Endothelial cell (in vitro differentiated cells): Measurements from ENCODE around the gene DNAH8. TPM values are rescaled to one million over a fixed set of nuclear protein-coding genes. Genes with fewer than 3 reads are reported as not detected.

ENCODE experiments used
- DNase-seq: peaks from one replicate; pipeline ENCODE4 v3.0.0; 2021; ENCODE audit warnings: low spot score
- H3K27ac Mint-ChIP-seq: one replicate; pipeline ENCODE4 v1.8.0; 2021; ENCODE audit warnings: mixed read lengths, inconsistent platforms; ENCODE audit not compliant: unreplicated experiment
- H3K27me3 Mint-ChIP-seq: one replicate; pipeline ENCODE4 v1.8.0; 2021; ENCODE audit warnings: mild to moderate bottlenecking, moderate library complexity, mixed read lengths, inconsistent platforms; ENCODE audit not compliant: unreplicated experiment
- H3K36me3 Mint-ChIP-seq: one replicate; pipeline ENCODE4 v1.8.0; 2021; ENCODE audit warnings: mild to moderate bottlenecking, low read depth, mixed read lengths, inconsistent platforms; ENCODE audit not compliant: unreplicated experiment
- H3K4me1 Mint-ChIP-seq: one replicate; pipeline ENCODE4 v1.8.0; 2021; ENCODE audit warnings: mild to moderate bottlenecking, mixed read lengths, inconsistent platforms; ENCODE audit not compliant: unreplicated experiment
- H3K4me3 Mint-ChIP-seq: one replicate; pipeline ENCODE4 v1.8.0; 2021; ENCODE audit warnings: mild to moderate bottlenecking, mixed read lengths, inconsistent platforms; ENCODE audit not compliant: unreplicated experiment
- H3K9me3 Mint-ChIP-seq: one replicate; pipeline ENCODE4 v1.8.0; 2021; ENCODE audit warnings: mixed read lengths, inconsistent platforms; ENCODE audit not compliant: unreplicated experiment
- total RNA-seq: library from RNA; stranded (reverse); fragmentation: NEBNext Ultra II Directional; extraction: Animal tissue kit (Norgen Biotek cat#: 25700); gene quantifications from one replicate; pipeline ENCODE4 v1.2.1, GENCODE V29; 2021; ENCODE audit not compliant: unreplicated experiment
- TF ChIP-seq, protein P1 (sequence below): fragments of 200-600 bp; sonication (generic); IDR thresholded peaks from one replicate; pipeline ENCODE4 v1.5.0; 2021; ENCODE audit warnings: antibody characterized with exemption; ENCODE audit not compliant: unreplicated experiment

DNAH8 gene
- total RNA-seq, 1 donor from 2014 or later = 0.05 TPM

DNA sequence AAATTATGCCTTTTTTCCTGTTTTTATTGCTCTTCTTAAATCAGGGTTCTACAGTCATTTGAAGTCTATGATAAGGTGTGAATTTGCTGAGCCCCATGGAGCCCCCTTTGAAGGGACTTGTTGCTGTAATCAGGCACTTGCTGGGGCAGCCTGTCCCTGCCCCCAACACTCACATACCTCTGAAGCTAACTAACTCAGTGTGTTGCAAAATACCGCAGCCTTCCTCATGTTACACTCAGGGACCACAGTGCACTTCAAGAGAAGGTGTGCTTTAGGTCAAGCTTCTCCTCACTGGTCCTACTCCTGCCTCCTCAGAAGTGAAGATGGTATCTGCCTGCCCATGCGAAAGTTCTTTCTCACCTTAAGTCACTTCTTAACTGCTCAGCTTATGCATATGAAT is 267.4 kb downstream of the DNAH8 start:
- TF ChIP-seq, protein P1, sequence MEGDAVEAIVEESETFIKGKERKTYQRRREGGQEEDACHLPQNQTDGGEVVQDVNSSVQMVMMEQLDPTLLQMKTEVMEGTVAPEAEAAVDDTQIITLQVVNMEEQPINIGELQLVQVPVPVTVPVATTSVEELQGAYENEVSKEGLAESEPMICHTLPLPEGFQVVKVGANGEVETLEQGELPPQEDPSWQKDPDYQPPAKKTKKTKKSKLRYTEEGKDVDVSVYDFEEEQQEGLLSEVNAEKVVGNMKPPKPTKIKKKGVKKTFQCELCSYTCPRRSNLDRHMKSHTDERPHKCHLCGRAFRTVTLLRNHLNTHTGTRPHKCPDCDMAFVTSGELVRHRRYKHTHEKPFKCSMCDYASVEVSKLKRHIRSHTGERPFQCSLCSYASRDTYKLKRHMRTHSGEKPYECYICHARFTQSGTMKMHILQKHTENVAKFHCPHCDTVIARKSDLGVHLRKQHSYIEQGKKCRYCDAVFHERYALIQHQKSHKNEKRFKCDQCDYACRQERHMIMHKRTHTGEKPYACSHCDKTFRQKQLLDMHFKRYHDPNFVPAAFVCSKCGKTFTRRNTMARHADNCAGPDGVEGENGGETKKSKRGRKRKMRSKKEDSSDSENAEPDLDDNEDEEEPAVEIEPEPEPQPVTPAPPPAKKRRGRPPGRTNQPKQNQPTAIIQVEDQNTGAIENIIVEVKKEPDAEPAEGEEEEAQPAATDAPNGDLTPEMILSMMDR = no peak
- DNase-seq = no peak
- H3K4me3 Mint-ChIP-seq = no peak overlapping the region
- H3K27me3 Mint-ChIP-seq = peaks cover 2% of the 10 kb centered on the region
- no peaks in the 10 kb centered on the region for H3K9me3 Mint-ChIP-seq
- H3K36me3 Mint-ChIP-seq = no peaks in the 10 kb centered on the region
- H3K27ac Mint-ChIP-seq = no peak overlapping the region
- H3K4me1 Mint-ChIP-seq = no peaks in the 10 kb centered on the region

DNA sequence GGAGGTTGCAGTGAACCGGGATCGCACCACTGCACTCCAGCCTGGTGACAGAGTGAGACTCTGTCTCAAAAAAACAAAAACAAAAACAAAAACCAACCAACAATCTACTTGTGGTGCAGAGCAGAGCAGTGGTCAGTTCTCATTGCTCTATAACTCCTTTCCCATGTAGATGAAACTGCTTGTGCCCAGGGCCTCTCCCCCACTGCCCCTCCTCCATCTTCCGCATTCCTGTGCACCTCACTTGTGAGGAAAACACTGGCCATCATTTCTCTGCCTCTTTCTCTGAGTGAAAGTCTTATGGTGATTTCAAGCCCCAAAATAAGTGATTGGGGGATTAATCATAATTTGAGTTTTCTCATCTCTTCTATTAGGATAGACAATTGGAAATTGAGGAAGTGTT is 269.6 kb downstream of the DNAH8 start:
- no peaks in the 10 kb centered on the region for H3K4me1 Mint-ChIP-seq

DNA sequence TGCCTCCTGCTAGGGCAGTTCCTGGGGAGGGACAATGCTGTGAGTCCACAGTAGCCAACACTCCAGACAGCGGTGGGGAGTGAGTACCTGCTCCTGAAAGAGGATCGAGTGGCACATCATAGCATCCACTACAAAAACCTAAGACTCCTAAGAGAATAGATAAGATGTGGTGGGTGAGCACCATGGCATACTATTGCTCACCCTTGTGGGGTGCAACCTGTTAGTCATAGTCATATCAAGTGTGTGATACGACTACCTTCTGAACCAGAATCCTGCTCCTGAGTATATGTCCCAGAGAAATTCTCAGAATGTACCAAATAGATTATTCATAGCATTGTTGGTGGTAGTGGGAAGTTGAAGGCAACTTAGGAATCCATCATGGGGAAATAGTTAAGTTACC is 270.7 kb downstream of the DNAH8 start:
- H3K4me1 Mint-ChIP-seq = no peaks in the 10 kb centered on the region
- no peak overlapping the region for H3K27ac Mint-ChIP-seq
- TF ChIP-seq, protein P1 = no peak
- H3K9me3 Mint-ChIP-seq = no peaks in the 10 kb centered on the region
- H3K27me3 Mint-ChIP-seq = peaks cover 2% of the 10 kb centered on the region
- H3K4me3 Mint-ChIP-seq = no peak overlapping the region
- no peaks in the 10 kb centered on the region for H3K36me3 Mint-ChIP-seq
- DNase-seq = no peak

More for the DNA sequence above, 269.6 kb downstream of the DNAH8 start:
- Mint-ChIP-seq H3K4me3 (no peak overlapping the region), H3K27ac (no peak overlapping the region), H3K36me3 (no peaks in the 10 kb centered on the region), H3K9me3 (no peaks in the 10 kb centered on the region), H3K27me3 (peaks cover 2% of the 10 kb centered on the region)
- TF ChIP-seq, protein P1 = no peak
- no peak for DNase-seq

DNA sequence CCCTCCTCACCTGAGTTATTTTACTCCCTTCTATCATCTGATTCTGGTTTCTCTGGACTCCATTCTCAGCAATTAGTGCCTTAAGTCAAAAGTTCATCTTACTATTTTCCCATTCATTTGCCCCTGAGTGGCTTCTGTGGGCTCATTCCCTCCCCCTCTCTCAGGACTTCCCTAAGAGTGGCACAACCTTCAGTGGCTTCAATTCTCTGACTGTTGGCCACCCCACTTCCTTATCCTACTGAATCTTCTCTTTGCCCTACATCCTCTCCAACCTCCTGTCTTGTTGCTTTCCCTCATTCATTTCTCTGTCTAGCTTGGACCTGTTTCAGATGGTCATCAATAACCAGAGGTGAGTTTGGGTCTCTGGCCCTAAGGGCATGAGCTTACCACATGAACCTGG is 272.4 kb downstream of the DNAH8 start:
- no peaks in the 10 kb centered on the region for H3K4me1 Mint-ChIP-seq
- no peak overlapping the region for H3K4me3 Mint-ChIP-seq
- H3K27ac Mint-ChIP-seq = no peak overlapping the region
- H3K9me3 Mint-ChIP-seq = no peaks in the 10 kb centered on the region
- H3K36me3 Mint-ChIP-seq = no peaks in the 10 kb centered on the region
- DNase-seq = no peak
- H3K27me3 Mint-ChIP-seq = peaks cover 2% of the 10 kb centered on the region
- TF ChIP-seq, protein P1 = no peak

DNA sequence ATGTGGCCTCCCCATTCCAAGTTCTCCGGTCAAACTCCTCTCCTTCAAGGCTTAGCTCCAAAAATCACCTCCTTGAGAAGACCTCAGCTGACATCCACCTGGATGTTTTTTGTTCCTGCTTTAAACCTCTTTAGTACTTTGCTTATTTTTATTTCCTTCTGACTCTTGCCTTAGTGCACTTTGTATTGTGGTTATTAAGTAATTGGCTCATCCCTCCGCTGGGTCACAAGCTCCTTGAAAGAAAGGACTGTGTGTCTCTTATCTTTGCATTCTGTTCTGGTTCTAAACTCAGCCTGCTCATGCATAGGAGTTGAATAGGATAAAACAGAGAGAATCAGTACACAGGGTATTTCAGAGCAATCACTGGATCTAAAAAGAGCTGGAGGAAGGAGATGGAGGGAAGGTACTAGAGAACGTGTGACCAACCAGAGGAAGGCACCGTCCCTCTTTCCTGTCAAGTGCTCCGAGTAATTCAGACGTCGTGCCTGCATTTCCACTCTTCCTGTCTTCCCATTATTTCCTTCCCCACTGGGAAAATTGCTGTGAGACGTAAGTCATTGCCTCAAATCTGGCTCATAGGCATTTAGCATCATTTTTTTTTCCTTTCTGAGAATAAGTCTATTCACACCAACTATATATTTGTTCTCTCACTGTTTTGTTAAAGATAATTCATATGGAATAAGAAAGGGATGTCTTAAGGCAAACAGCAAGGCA is 273.8 kb downstream of the DNAH8 start:
- TF ChIP-seq, protein P1 = no peak
- DNase-seq = no peak
- no peaks in the 10 kb centered on the region for H3K4me1 Mint-ChIP-seq
- H3K36me3 Mint-ChIP-seq = no peaks in the 10 kb centered on the region
- H3K4me3 Mint-ChIP-seq = no peak overlapping the region
- H3K27me3 Mint-ChIP-seq = peaks cover 2% of the 10 kb centered on the region
- H3K9me3 Mint-ChIP-seq = no peaks in the 10 kb centered on the region
- H3K27ac Mint-ChIP-seq = no peak overlapping the region
